ENCODE results near the gene HIF3A. TPM values are rescaled to one million over a fixed set of nuclear protein-coding genes. Genes with fewer than 3 reads are reported as not detected.

HIF3A gene
- total RNA-seq, 1 experiment from 2014 or later: 31.9 TPM

GRCh38 chr19:46337487-46337886 lies 40.6 kb downstream of the HIF3A start:
- no peak overlapping the region for H2BK12ac ChIP-seq (ENCODE audit: insufficient read length, low read depth, low read length)
- Mint-ChIP-seq H3K4me1 (no peaks in the 10 kb centered on the region), H3K4me3 (no peak overlapping the region), H3K27ac (no peak overlapping the region), H3K27me3 (ENCODE audit: low read depth) (peaks cover 2% of the 10 kb centered on the region; the same call in 1 of the 2 replicates), H3K9me3 (no peaks in the 10 kb centered on the region), H3K36me3 (ENCODE audit: insufficient read depth in 1 of 3, low read depth in 3 of 3) (peaks cover 2 to 39% (median 17%) of the 10 kb centered on the region in 3 experiments; a peak in 5 of 7 replicates)
- H4K8ac ChIP-seq (replicated peaks; ENCODE audit: insufficient read length, low read depth, low read length): no peak overlapping the region
- no peak overlapping the region for H4K91ac ChIP-seq (ENCODE audit: insufficient read length, low read depth, low read length)
- H4K5ac ChIP-seq (ENCODE audit: insufficient read length, low read depth, low read length): no peak overlapping the region
- no peaks in the 10 kb centered on the region for H3K23me2 ChIP-seq (ENCODE audit: insufficient read length, low read depth, low read length, poor library complexity, severe bottlenecking)
- H2BK5ac ChIP-seq (ENCODE audit: insufficient read length, low read length): no peak overlapping the region
- no peaks in the 10 kb centered on the region for H3K9me3 ChIP-seq (ENCODE audit: control insufficient read depth, low read depth, low read length)
- no peak overlapping the region for H3T11ph ChIP-seq (ENCODE audit: low read length)
- H3K4me2 ChIP-seq (ENCODE audit: insufficient read depth, insufficient read length, low read length): no peak overlapping the region
- no peak overlapping the region for H2BK15ac ChIP-seq (ENCODE audit: low read depth, low read length)
- no peak for TF ChIP-seq CTCF (conservative IDR thresholded peaks at IDR 0.05)
- no peaks in the 10 kb centered on the region for H3K27me3 ChIP-seq (ENCODE audit: insufficient read depth, low read length)
- no peak overlapping the region for H3K56ac ChIP-seq (ENCODE audit: insufficient read length, low read depth, low read length)
- DNase-seq: no peak
- H3K27ac ChIP-seq (ENCODE audit: insufficient read length, low read depth, low read length): no peak overlapping the region
- no peaks in the 10 kb centered on the region for H3K79me2 ChIP-seq (ENCODE audit: insufficient read depth, low read length)
- no peaks in the 10 kb centered on the region for H3K79me1 ChIP-seq (ENCODE audit: insufficient read depth, low read depth, low read length, poor library complexity, severe bottlenecking)
- 100% methylated on average over 1 of the region's 1 CpG for WGBS (ENCODE audit: extremely low coverage, insufficient read length, low lambda C conversion rate)
- H3K14ac ChIP-seq (ENCODE audit: insufficient read depth, low read length): no peak overlapping the region
- H4K20me1 ChIP-seq (ENCODE audit: control insufficient read depth, insufficient read depth, insufficient read length): no peaks in the 10 kb centered on the region
- H2AFZ ChIP-seq (ENCODE audit: low read length): no peak overlapping the region
- no peaks in the 10 kb centered on the region for H3K4me1 ChIP-seq (ENCODE audit: insufficient read depth, low read length)
- H3K4ac ChIP-seq (ENCODE audit: low read depth, low read length): no peak overlapping the region
- no peak overlapping the region for H2BK20ac ChIP-seq (ENCODE audit: low read depth, low read length, poor library complexity, severe bottlenecking)
- no peak overlapping the region for H2BK120ac ChIP-seq (ENCODE audit: low read depth, low read length, poor library complexity, severe bottlenecking)
- H3K9ac ChIP-seq (ENCODE audit: extremely low read depth, insufficient read length, low read length): no peak overlapping the region
- no peak overlapping the region for H3K18ac ChIP-seq (ENCODE audit: insufficient read length, low read depth, low read length)
- no peak overlapping the region for H3K23ac ChIP-seq (ENCODE audit: insufficient read length, low read depth, low read length)
- no peak overlapping the region for H2AK5ac ChIP-seq (ENCODE audit: insufficient read length, low read length)

Data from H9 (cell line).